SK-N-MC (cell line): ENCODE results near the gene SHROOM1.

ENCODE experiments used
- DNase-seq: peaks from one replicate; pipeline ENCODE4 v3.0.0-alpha.2; 2011; ENCODE audit warnings: low read depth, low spot score
- H3K27ac ChIP-seq: fragments of 200-600 bp; sonication (generic); 2 replicates; pipeline ENCODE4 v1.5.1; 2016; ENCODE audit warnings: mixed run types
- H3K36me3 ChIP-seq: fragments of 200-600 bp; sonication (generic); 2 replicates; pipeline ENCODE4 v1.6.1; 2017; ENCODE audit warnings: antibody characterized with exemption, low read length, mixed read lengths; ENCODE audit not compliant: insufficient read depth
- H3K4me3 ChIP-seq: fragments of 200-600 bp; sonication (generic); 2 replicates; pipeline ENCODE4 v1.5.1; 2016
- H3K9ac ChIP-seq: fragments of 200-600 bp; sonication (generic); 2 replicates; pipeline ENCODE4 v1.8.0; 2017; ENCODE audit warnings: mixed run types, mixed read lengths; ENCODE audit not compliant: insufficient read length
- H3K9me3 ChIP-seq: fragments of 200-600 bp; sonication (generic); 2 replicates; pipeline ENCODE4 v1.6.1; 2017; ENCODE audit warnings: low read depth, mild to moderate bottlenecking, antibody characterized with exemption, low read length, moderate library complexity, mixed read lengths
- EZH2 ChIP-seq: fragments of 200-600 bp; sonication (generic); IDR thresholded peaks from one replicate; pipeline ENCODE4 v1.6.1; 2017; ENCODE audit warnings: antibody characterized with exemption
- FOXP2 ChIP-seq: optimal IDR thresholded peaks from 2 replicates; pipeline ENCODE3; 2011; ENCODE audit warnings: mild to moderate bottlenecking, moderate library complexity; ENCODE audit not compliant: insufficient read depth; ENCODE audit errors: extremely low read length, control extremely low read depth
- POLR2AphosphoS5 ChIP-seq: IDR thresholded peaks from 2 replicates; pipeline ENCODE4 v1.6.1; 2012; ENCODE audit warnings: mild to moderate bottlenecking, low read depth, low read length, borderline replicate concordance

SHROOM1 gene

GRCh38 chr5:132831095-132831860, 831 bp upstream of the SHROOM1 start:
- no peaks in the 10 kb centered on the region for H3K36me3 ChIP-seq
- H3K27ac ChIP-seq: no peak overlapping the region
- TF ChIP-seq EZH2: no peak
- no peak for TF ChIP-seq FOXP2
- TF ChIP-seq POLR2AphosphoS5: no peak
- DNase-seq: no peak
- H3K9ac ChIP-seq: no peak overlapping the region
- H3K9me3 ChIP-seq: no peaks in the 10 kb centered on the region
- H3K4me3 ChIP-seq: no peak overlapping the region

- Histone ChIP-seq H3K9me3 (no peaks in the 10 kb centered on the region), H3K9ac (peak overlapping the region; percentile 69), H3K27ac (no peak overlapping the region), H3K36me3 (no peaks in the 10 kb centered on the region), H3K4me3 (peak overlapping the region; percentile 85)
- TF ChIP-seq FOXP2 (no peak), EZH2 (no peak), POLR2AphosphoS5 (no peak)
- DNase-seq: no peak
Measured at GRCh38 chr5:132829742-132830435, 558 bp downstream of the SHROOM1 start.

GRCh38 chr5:132828846-132829494, 1.5 kb downstream of the SHROOM1 start:
- no peak overlapping the region for H3K4me3 ChIP-seq
- H3K36me3 ChIP-seq: no peaks in the 10 kb centered on the region
- H3K9me3 ChIP-seq: no peaks in the 10 kb centered on the region
- H3K9ac ChIP-seq: no peak overlapping the region
- no peak overlapping the region for H3K27ac ChIP-seq
- no peak for DNase-seq
- TF ChIP-seq FOXP2 (no peak), EZH2 (no peak), POLR2AphosphoS5 (no peak)

GRCh38 chr5:132827943-132828673, 2.3 kb downstream of the SHROOM1 start:
- TF ChIP-seq FOXP2 (no peak), EZH2 (no peak), POLR2AphosphoS5 (no peak)
- no peaks in the 10 kb centered on the region for H3K36me3 ChIP-seq
- no peaks in the 10 kb centered on the region for H3K9me3 ChIP-seq
- H3K27ac ChIP-seq: no peak overlapping the region
- no peak overlapping the region for H3K4me3 ChIP-seq
- H3K9ac ChIP-seq: no peak overlapping the region
- no peak for DNase-seq

GRCh38 chr5:132826424-132827082, 3.9 kb downstream of the SHROOM1 start:
- no peak for TF ChIP-seq EZH2
- no peak overlapping the region for H3K27ac ChIP-seq
- H3K36me3 ChIP-seq: no peaks in the 10 kb centered on the region
- no peak overlapping the region for H3K9ac ChIP-seq
- no peak overlapping the region for H3K4me3 ChIP-seq
- H3K9me3 ChIP-seq: no peaks in the 10 kb centered on the region
- no peak for DNase-seq

GRCh38 chr5:132825834-132826391, 4.5 kb downstream of the SHROOM1 start:
- H3K4me3 ChIP-seq: no peak overlapping the region
- no peak overlapping the region for H3K27ac ChIP-seq
- TF ChIP-seq EZH2: no peak
- TF ChIP-seq POLR2AphosphoS5: no peak
- TF ChIP-seq FOXP2: no peak
- H3K9ac ChIP-seq: no peak overlapping the region
- H3K9me3 ChIP-seq: no peaks in the 10 kb centered on the region
- DNase-seq: no peak
- no peaks in the 10 kb centered on the region for H3K36me3 ChIP-seq

GRCh38 chr5:132825033-132825833, 5.2 kb downstream of the SHROOM1 start:
- Histone ChIP-seq H3K27ac (no peak overlapping the region), H3K4me3 (no peak overlapping the region)

More at GRCh38 chr5:132825033-132825833, 5.2 kb downstream of the SHROOM1 start:
- Histone ChIP-seq H3K9me3 (no peaks in the 10 kb centered on the region), H3K9ac (no peak overlapping the region), H3K36me3 (no peaks in the 10 kb centered on the region)
- TF ChIP-seq EZH2 (no peak), POLR2AphosphoS5 (no peak), FOXP2 (no peak)
- no peak for DNase-seq
